GM18505 (cell line): Measurements from ENCODE around the gene ITPR2.
"Not testable (repeated sequence)": the region's sequence is repeated elsewhere in the genome, so short reads cannot be mapped to it uniquely, and the experiment has no call there.

Experiments
- ATAC-seq: cut with Tn5 transposase; IDR thresholded peaks from one replicate; pipeline ENCODE4 v1.9.1; 2021; ENCODE audit not compliant: unreplicated experiment
- POLR2A ChIP-seq: IDR thresholded peaks from 4 replicates; pipeline ENCODE4 v1.6.1; 2011; ENCODE audit warnings: borderline replicate concordance; ENCODE audit not compliant: insufficient read depth, insufficient read length; ENCODE audit errors: extremely low read depth

Gene ITPR2

DNA sequence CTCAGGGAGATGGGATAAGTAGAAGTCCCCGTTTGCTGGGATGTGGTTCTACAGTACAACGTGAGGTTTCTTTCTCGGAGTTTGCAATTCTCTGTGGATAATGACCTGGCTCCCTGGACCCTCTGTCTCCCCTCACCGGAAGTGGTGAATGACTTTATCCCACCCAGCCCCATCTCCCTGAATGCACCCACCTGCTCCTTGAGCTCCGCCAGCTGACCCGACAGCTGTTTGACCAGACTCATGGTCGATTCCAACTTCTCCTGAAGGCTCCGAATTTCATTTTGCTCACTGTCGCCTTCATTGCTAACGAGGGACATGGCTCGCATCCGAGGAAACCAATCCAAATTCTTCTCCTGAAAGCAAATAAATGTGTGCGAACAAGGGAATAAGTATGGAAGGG is 493.0 kb downstream of the ITPR2 start:
- no peak for ATAC-seq
- no peak for TF ChIP-seq POLR2A

DNA sequence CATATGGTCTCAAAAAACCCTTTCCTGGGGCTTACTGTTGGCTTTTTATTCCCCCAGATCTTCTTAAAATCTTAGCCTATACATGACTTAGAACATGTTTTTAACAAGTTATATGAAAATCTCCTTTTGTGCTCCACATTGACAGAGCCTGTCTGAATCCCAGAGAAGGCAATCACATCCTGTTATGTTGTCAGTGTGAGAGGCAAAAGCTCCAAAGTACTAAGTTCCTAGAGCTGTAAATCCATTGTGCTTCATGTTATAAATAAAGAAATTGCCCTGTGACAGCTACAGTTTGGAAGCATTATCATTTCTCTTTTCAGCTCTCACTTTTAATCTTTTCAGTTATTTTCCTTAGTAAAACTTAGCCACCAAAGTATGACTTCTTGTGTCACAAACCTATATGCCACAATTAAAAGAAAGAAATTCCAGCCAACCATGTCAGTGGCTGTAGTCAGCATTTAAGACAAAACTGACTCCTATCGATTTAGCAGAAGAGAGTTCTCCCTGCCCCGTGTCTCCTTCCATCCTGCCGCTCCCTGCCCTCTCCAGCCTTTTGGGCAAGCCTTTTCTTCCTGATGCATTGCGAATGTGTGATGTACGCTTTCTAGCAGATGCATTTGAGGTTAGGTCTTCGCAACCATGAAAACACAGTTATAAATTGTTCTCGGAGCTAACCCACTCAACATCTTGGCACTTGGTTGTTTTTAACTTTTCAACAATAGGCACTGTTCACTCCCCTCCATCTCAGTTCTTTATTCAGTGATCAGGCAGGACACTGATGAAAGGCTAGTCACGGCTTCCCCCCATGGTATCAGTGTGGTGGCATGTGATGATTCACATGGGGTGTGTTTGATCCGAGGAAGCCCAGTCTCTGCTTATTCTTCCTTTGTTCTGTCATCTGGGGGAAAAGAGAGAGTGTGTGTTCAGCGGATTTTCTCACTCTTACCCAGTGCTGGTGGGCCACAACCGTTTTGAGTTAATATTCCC is 494.1 kb downstream of the ITPR2 start:
- no peak for TF ChIP-seq POLR2A
- no peak for ATAC-seq

DNA sequence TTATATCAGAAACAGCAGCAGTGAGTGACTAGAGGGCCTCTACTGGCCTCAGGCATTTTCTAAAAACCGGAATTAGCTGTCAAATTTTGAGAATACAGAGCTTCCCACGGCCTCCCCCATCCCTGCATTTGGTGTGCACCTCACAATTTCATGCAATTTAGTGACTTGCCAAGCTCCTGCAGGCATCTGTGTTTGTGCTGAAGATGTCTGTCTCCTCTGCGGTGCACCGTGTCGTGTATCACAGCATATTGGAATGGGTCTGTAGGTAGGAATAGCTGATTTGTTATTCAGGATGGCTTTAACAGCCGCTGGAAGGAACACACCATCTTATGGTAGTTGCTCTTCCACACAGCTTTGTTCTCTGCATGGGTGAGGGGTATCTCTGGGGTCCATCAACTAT is 497.3 kb downstream of the ITPR2 start:
- no peak for TF ChIP-seq POLR2A
- no peak for ATAC-seq

DNA sequence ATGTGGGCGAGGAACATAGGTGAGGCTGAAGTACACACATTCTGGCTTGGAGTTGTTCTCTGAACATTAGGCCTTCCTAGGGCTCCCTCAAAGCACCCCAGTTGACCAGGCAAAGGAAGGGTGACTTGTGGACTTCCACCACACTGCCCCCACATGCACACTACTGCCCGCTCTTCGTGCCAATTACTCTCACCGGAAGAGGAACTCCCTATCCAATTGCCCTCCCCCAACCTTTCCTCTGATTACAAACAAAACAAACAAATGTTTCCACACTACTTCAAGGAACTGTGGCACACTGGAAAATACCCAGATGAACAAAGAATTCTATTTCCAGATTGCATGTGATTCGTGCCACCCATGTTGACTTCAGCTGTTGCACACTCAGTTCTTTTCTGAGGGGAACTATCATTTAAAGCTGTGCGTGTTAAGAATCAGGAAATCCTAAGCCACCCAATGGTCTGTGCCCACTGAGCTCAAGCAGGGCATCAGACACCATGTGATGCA is 498.3 kb downstream of the ITPR2 start:
- no peak for TF ChIP-seq POLR2A
- ATAC-seq, result no peak

DNA sequence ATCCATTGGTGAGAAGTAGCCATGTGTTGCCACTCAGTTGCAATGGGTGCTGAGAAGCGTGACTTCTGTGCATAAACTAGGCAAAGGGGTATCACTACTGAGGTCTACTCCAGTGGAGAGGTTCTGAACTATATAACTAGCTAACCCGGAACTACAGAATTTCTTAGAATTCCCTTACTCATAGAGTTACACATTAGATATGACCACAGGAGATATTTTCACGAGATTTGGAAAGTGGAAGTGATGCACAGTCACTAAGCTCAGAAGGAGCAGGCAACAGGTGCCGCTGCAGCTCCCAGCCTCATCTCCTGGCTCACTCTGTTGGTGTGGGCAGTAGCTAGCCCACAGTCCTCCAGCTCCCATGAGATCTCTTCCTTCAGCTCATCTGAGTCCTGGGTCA is 501.0 kb downstream of the ITPR2 start:
- TF ChIP-seq POLR2A, result no peak
- no peak for ATAC-seq

DNA sequence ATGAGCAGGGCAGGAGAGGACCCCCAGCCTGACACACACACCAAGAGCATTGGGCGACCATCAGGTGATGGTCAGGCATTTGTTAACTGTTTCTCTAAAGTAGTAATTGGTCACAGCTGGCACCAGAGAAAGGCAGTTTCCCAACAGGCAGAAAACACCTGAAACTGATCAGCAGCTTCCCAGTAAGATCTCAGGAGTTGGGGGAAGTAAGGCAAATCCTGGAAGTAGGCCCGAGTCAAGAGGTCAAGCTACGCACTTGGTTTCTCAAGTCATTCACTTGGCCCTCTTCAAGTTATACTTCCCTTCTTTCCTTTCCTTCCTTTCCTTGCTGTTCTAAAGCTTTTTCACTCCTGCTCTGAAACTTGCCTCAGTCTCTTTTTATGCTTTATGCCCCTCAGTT is 501.9 kb downstream of the ITPR2 start:
- TF ChIP-seq POLR2A, result no peak
- no peak for ATAC-seq

DNA sequence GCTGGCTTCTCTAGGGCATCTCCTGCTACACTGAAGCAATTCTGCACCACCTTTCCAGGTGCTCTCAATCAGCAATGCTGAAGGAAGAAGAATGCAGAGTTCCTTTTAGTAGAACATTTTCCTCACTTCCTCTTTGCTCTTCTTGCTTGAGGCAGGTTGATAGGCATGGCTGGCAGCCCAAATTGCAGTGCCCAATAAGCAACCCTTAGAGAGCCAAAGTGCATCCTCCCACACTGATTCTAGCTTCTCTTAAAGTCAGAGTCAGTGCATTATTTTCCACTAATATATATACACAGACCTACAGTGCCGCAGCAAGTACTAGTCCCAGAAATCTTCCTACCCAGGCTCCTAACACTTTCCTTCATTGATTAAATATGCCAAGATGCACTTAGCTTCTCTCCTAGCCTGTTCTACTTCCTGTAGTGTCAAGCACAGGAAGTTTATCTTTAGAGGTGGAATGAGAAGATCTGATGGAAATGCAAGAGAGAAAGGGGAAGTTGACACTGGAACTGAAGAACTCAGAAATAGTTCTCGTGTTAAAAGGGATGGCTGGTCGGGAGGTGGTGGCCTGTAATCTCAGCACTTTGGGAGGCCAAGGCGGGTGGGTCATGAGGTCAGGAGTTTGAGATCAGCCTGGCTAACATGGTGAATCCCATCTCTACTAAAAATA is 504.9 kb downstream of the ITPR2 start:
- peak; percentile 68 for ATAC-seq

DNA sequence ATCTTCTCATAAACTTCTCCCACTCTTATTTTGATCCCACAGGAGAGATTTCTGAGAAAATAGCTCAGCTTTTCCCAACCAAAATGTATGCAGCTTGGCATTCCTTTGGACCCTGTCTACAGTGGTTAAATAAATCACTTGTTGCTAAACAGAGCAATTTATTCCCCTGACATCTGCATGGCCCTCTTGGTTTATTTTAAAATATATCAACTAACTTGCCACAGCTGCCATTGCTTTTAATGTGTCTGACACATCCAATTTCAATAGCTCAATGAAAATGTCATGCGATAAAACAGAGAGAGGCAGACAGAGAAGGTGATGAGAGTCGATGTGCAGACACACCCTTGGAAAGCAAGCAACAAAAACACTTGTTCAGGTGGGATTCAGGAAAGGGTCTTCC is 509.3 kb downstream of the ITPR2 start:
- ATAC-seq, result no peak
- TF ChIP-seq POLR2A, result no peak

More for the DNA sequence above, 504.9 kb downstream of the ITPR2 start:
- no peak for TF ChIP-seq POLR2A

DNA sequence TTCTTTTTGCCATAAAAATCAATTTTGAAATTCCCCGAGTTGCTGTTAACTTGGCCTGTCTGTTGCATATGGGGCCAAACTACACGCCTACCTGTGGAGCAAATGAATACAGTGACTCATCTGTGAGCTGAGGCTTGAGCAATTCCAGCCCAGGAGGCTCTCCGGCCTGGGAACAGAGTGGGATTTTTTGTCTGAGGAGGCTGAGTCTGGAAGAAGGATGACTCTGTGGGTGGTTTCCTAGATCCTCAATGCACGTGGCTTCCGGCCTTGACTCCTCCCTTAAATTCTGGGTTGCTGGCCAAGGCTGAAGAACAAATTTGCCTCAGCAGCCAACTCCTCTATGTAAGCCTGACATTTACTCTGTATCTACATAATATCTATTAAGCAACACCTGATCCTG is 513.5 kb downstream of the ITPR2 start:
- no peak for TF ChIP-seq POLR2A
- ATAC-seq, result no peak

DNA sequence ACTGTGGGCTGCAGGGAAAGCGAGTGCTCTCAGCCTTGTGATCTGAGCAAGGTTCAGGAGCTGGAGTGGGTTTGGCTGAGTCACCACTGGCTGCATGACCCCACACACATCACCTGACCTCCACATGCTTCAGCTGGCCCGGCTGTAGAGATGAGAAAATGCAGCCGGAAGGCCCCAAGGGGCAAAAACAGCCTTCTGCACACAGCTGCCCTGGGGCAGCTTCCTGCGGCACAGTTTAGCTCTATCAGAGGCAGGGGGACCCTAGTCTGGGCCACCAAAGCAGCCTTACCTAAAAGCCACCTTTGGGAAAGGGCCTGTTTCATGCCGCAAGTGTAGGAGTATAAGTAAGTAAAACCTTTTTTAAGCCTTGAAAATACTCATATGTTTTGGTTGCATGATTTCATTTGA is 514.3 kb downstream of the ITPR2 start:
- peak; percentile 91 for ATAC-seq
- peak; percentile 33 for TF ChIP-seq POLR2A

DNA sequence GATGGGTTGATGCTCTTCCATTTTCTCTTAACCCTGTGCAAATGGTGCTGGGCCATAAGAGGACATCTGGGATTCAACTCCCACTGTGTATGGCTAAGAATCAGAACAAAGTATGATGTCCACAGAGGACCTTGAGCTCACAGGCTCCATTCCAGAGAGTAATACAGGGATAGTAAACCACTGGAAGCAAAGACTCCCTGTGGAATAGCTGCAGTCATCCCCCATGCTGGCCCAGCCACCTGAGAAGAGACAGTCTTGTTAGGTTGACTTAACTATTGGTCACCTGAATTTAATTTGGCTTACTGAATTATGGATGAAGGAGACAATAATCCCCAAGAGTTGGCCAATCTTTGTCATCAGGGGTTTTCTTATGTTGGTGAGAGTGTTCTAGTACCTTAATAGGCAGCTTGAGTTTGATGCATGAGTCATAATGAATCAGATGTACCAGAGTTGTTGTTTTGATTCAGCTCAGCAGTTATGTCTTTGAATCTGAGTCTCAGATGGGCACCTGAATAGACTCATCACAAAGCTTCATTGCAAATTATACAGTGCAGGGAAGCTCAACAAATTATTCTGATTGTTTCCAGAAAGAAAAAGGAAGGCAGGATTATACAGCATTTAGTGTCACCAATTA is 514.9 kb downstream of the ITPR2 start:
- ATAC-seq, result peak; percentile 46
- no peak for TF ChIP-seq POLR2A

DNA sequence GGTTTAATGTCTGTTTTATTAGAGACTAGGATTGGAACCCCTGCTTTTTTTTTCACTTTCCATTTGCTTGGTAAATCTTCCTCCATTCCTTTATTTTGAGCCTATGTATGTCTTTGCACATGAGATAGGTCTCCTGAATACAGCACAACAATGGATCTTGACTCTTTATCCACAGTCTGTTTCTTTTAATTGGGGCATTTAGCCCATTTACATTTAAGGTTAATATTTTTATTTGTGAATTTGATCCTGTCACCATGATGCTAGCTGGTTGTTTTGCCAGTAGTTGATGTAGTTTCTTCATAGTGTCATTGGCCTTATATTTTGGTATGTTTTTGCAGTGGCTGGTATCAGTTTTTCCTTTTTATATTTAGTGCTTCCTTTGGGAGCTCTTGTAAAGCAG is 518.9 kb downstream of the ITPR2 start:
- ATAC-seq, result not testable (repeated sequence)

DNA sequence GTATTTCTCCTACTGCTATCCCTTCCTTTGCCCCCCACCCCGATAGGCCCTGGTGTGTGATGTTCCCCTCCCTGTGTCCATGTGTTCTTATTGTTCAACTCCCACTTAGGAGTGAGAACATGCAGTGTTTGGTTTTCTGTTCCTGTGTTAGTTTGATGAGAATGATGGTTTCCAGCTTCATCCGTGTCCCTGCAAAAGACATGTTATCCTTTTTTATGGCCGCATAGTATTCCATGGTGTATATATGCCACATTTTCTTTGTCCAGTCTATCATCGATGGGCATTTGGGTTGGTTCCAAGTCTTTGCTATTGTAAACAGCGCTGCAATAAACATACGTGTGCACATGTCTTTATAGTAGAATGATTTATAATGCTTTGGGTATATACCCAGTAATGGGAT is 522.5 kb downstream of the ITPR2 start:
- ATAC-seq, result not testable (repeated sequence)
